HG03135 (cell line): Measurements from ENCODE around the gene GOLIM4.
A peak's percentile ranks its signal among the peaks of the same experiment; 100 is the strongest.
"Not testable (repeated sequence)": the region's sequence is repeated elsewhere in the genome, so short reads cannot be mapped to it uniquely, and the experiment has no call there.

Experiments used
- ATAC-seq: cut with Tn5 transposase; IDR thresholded peaks from one replicate; pipeline ENCODE4 v1.9.1; 2021; ENCODE audit warnings: mild to moderate bottlenecking, moderate library complexity; ENCODE audit not compliant: unreplicated experiment

The GOLIM4 gene

GRCh38 chr3:168080022-168080421, 15.7 kb downstream of the GOLIM4 start:
- ATAC-seq = no peak

GRCh38 chr3:168077091-168077490, 18.6 kb downstream of the GOLIM4 start:
- no peak for ATAC-seq

- no peak for ATAC-seq
Measured at GRCh38 chr3:168073842-168074605, 21.7 kb downstream of the GOLIM4 start.

- ATAC-seq = no peak
Measured at GRCh38 chr3:168072323-168072650, 23.4 kb downstream of the GOLIM4 start.

- ATAC-seq = no peak
Measured at GRCh38 chr3:168071591-168072322, 24.0 kb downstream of the GOLIM4 start.

GRCh38 chr3:168070919-168071318, 24.8 kb downstream of the GOLIM4 start:
- no peak for ATAC-seq

- ATAC-seq = no peak
Measured at GRCh38 chr3:168068346-168068745, 27.4 kb downstream of the GOLIM4 start.

- no peak for ATAC-seq
Measured at GRCh38 chr3:168066882-168067281, 28.8 kb downstream of the GOLIM4 start.

- no peak for ATAC-seq
Measured at GRCh38 chr3:168065569-168065968, 30.2 kb downstream of the GOLIM4 start.

GRCh38 chr3:168063122-168063521, 32.6 kb downstream of the GOLIM4 start:
- ATAC-seq = no peak

- ATAC-seq = no peak
Measured at GRCh38 chr3:168062679-168063078, 33.0 kb downstream of the GOLIM4 start.

- ATAC-seq = peak; percentile 92
Measured at GRCh38 chr3:168061332-168061996, 34.3 kb downstream of the GOLIM4 start.

- ATAC-seq = no peak
Measured at GRCh38 chr3:168060317-168060716, 35.4 kb downstream of the GOLIM4 start.

- no peak for ATAC-seq
Measured at GRCh38 chr3:168058481-168058880, 37.2 kb downstream of the GOLIM4 start.

GRCh38 chr3:168056398-168057230, 39.1 kb downstream of the GOLIM4 start:
- not testable (repeated sequence) for ATAC-seq

- ATAC-seq = no peak
Measured at GRCh38 chr3:168054447-168054846, 41.3 kb downstream of the GOLIM4 start.

GRCh38 chr3:168053115-168053514, 42.6 kb downstream of the GOLIM4 start:
- no peak for ATAC-seq

- no peak for ATAC-seq
Measured at GRCh38 chr3:168052515-168052914, 43.2 kb downstream of the GOLIM4 start.

- peak; percentile 55 for ATAC-seq
Measured at GRCh38 chr3:168051531-168052471, 43.9 kb downstream of the GOLIM4 start.

GRCh38 chr3:168051070-168051469, 44.7 kb downstream of the GOLIM4 start:
- no peak for ATAC-seq
